CD4-positive, CD25-positive, alpha-beta regulatory T cell (primary cell): ENCODE measurements around the gene PDP2. TPM values are rescaled to one million over a fixed set of nuclear protein-coding genes. Genes with fewer than 3 reads are reported as not detected.
A peak's percentile ranks its signal among the peaks of the same experiment; 100 is the strongest.
"Not testable (repeated sequence)": the region's sequence is repeated elsewhere in the genome, so short reads cannot be mapped to it uniquely, and the experiment has no call there.

Experiments
- ATAC-seq, 2 donors: fragments of 150-1000 bp; cut with Tn5 transposase; one replicate each; pipeline ENCODE4 v1.10.0; 2021; ENCODE audit warnings: low read depth in 2 of 2, moderate number of reproducible peaks in 2 of 2, moderate library complexity in 1 of 2
- DNase-seq, 3 donors: peaks; one replicate each; pipeline versions ENCODE4 v3.0.0 to v3.0.0-alpha.2; 2012 to 2022; ENCODE audit warnings: mixed read lengths in 1 of 3
- H3K27ac ChIP-seq: one replicate; pipeline ENCODE4 v1.7.0; 2013; ENCODE audit warnings: mild to moderate bottlenecking, low read length; ENCODE audit not compliant: insufficient read depth, poor library complexity, severe bottlenecking
- H3K27me3 ChIP-seq: one replicate; pipeline ENCODE4 v1.7.0; 2013; ENCODE audit warnings: low read length; ENCODE audit not compliant: control insufficient read depth, insufficient read depth
- H3K36me3 ChIP-seq: one replicate; pipeline ENCODE4 v1.7.0; 2013; ENCODE audit warnings: mild to moderate bottlenecking, low read length, moderate library complexity; ENCODE audit not compliant: control insufficient read depth, insufficient read depth
- H3K4me1 ChIP-seq: 2 replicates; pipeline ENCODE4 v1.7.0; 2013; ENCODE audit warnings: mild to moderate bottlenecking, low read length; ENCODE audit not compliant: insufficient read depth, control insufficient read depth, poor library complexity, severe bottlenecking
- H3K4me3 ChIP-seq: one replicate; pipeline ENCODE4 v1.7.0; 2013; ENCODE audit warnings: low read depth, mild to moderate bottlenecking, low read length, moderate library complexity
- H3K9me3 ChIP-seq, 2 experiments: 1 replicate in 1 of 2; 2 replicates in 1 of 2; pipeline ENCODE4 v1.7.0; 2013; ENCODE audit warnings: low read length in 2 of 2, mild to moderate bottlenecking in 1 of 2, moderate library complexity in 1 of 2; ENCODE audit not compliant: control insufficient read depth in 2 of 2
- H3K27ac Mint-ChIP-seq, 3 donors: one replicate each; pipeline ENCODE4 v1.8.0; 2020 to 2022; ENCODE audit warnings: mild to moderate bottlenecking in 3 of 3, mixed read lengths in 3 of 3, moderate library complexity in 2 of 3
- H3K27me3 Mint-ChIP-seq: one replicate; pipeline ENCODE4 v1.8.0; 2022; ENCODE audit warnings: mild to moderate bottlenecking, mixed read lengths
- H3K36me3 Mint-ChIP-seq: one replicate; pipeline ENCODE4 v1.8.0; 2020; ENCODE audit warnings: mixed read lengths
- H3K4me1 Mint-ChIP-seq, 4 donors: one replicate each; pipeline ENCODE4 v1.8.0; 2020 to 2022; ENCODE audit warnings: mixed read lengths in 4 of 4, mild to moderate bottlenecking in 1 of 4
- H3K4me3 Mint-ChIP-seq, 4 donors: one replicate each; pipeline ENCODE4 v1.8.0; 2020 to 2022; ENCODE audit warnings: mild to moderate bottlenecking in 4 of 4, mixed read lengths in 4 of 4, moderate library complexity in 3 of 4
- H3K9me3 Mint-ChIP-seq, 7 donors: one replicate each; pipeline ENCODE4 v1.8.0; 2020 to 2022; ENCODE audit warnings: mixed read lengths in 7 of 7, mild to moderate bottlenecking in 3 of 7, moderate library complexity in 2 of 7
- polyA plus RNA-seq, 4 donors: library from polyadenylated mRNA; unstranded; fragments of 300-500 nt; fragmentation: Illumina TruSeq; gene quantifications; one replicate each; pipeline ENCODE4 v1.2.3, GENCODE V29; 2021
- total RNA-seq: library from RNA; stranded (reverse); gene quantifications from one replicate; pipeline ENCODE4 v1.2.3, GENCODE V29; 2022

PDP2 gene
- total and polyA plus RNA-seq, 5 donors from 2014 or later: 0.07 to 7.1 (median 1.9) TPM

DNA sequence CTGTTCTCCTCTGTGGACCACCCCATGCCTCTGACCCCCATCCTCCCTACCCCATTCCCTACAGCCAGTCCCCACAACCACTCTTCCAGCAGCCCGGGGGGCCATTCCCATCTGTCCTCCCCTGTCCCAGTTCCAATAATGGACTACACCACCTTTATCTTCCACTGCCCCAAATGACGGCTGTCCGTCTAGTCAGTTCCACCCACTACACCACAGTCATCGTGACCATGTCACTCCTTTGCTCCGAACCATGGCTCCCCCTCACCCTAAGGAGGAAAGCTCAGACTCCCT is 15.3 kb downstream of the PDP2 start:
- ATAC-seq: no peak
- Histone ChIP-seq H3K4me1 (no peaks in the 10 kb centered on the region), H3K9me3 (no peaks in the 10 kb centered on the region), H3K27ac (no peak overlapping the region), H3K36me3 (no peaks in the 10 kb centered on the region), H3K27me3 (no peaks in the 10 kb centered on the region), H3K4me3 (no peak overlapping the region)
- Mint-ChIP-seq H3K27me3 (no peaks in the 10 kb centered on the region), H3K36me3 (no peaks in the 10 kb centered on the region), H3K4me3 (no peak overlapping the region), H3K9me3 (peaks cover 0 to 1% (median 0%) of the 10 kb centered on the region in 7 donors), H3K27ac (peak overlapping the region in 1 of 3 donors; percentile 64), H3K4me1 (peaks cover 0 to 20% (median 6%) of the 10 kb centered on the region in 4 donors)
- no peak for DNase-seq

DNA sequence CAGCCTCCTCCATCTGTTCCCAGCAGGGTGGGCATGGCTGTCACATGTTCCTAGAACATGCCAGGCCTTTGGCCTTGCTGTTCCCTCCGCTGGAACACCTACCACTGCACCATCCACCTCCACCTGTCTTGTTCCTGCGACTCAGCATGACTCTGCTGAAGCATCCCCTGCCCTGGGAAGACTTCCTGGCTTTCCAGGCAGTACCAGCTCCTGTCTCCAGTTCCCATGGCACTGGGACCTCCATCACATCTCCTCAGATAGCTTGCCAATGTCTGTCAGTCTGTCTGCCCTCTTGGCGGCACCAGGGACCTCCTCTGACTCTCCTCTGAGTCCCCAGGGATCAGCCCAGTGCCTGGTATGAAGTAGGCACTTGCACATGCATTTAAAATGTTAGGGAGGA is 15.7 kb downstream of the PDP2 start:
- H3K9me3 Mint-ChIP-seq: peaks cover 0 to 1% (median 0%) of the 10 kb centered on the region in 7 donors
- DNase-seq (no peak), ATAC-seq (no peak)
- Histone ChIP-seq H3K4me3 (no peak overlapping the region), H3K27ac (no peak overlapping the region), H3K9me3 (no peaks in the 10 kb centered on the region), H3K36me3 (no peaks in the 10 kb centered on the region), H3K4me1 (no peaks in the 10 kb centered on the region), H3K27me3 (no peaks in the 10 kb centered on the region)
- H3K4me1 Mint-ChIP-seq: peaks cover 0 to 20% (median 6%) of the 10 kb centered on the region in 4 donors
- no peaks in the 10 kb centered on the region for H3K36me3 Mint-ChIP-seq
- H3K4me3 Mint-ChIP-seq: no peak overlapping the region
- H3K27me3 Mint-ChIP-seq: no peaks in the 10 kb centered on the region
- H3K27ac Mint-ChIP-seq: peak overlapping the region in 2 of 3 donors; percentile 59 to 64

DNA sequence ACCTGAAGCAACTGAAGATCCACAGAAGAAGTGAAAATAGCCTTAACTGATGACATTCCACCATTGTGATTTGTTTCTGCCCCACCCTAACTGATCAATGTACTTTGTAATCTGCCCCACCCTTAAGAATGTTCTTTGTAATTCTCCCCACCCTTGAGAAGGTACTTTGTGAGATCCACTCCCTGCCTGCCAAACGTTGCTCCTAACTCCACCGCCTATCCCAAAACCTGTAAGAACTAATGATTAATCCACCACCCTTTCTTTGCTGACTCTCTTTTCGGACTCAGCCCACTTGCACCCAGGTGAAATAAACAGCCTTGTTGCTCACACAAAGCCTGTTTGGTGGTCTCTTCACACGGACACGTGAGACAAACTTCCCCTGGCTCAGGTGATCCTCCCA is 16.4 kb downstream of the PDP2 start:
- not testable (repeated sequence) for H3K27ac ChIP-seq, H3K27me3 Mint-ChIP-seq, H3K36me3 ChIP-seq, H3K4me3 ChIP-seq, DNase-seq, H3K27me3 ChIP-seq, H3K4me3 Mint-ChIP-seq, ATAC-seq, H3K9me3 Mint-ChIP-seq, H3K36me3 Mint-ChIP-seq, H3K9me3 ChIP-seq, H3K4me1 ChIP-seq
- Mint-ChIP-seq H3K27ac (peak overlapping the region in 2 of 3 donors; percentile 59 to 64), H3K4me1 (peaks cover 0 to 17% (median 6%) of the 10 kb centered on the region in 4 donors)

DNA sequence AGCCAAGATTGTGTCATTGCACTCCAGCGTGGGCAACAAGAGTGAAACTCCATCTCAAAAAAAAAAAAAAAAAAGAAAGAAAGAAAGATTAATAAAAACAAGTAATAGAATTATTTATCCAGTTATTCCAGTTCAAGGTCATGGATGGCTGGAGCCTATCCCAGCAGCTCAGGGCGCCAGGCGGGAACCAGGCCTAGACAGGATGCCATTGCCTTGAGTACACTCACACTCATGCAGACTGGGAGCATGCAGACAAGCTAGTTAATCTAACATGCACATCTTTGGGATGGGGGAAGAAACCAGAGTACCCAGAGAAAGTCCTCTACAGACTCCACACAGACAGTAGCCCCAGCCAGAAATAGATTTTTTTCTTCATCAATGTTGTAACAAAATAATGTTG is 17.9 kb downstream of the PDP2 start:
- H3K27ac Mint-ChIP-seq: no peak overlapping the region
- H3K4me3 ChIP-seq: no peak overlapping the region
- no peak for ATAC-seq
- H3K36me3 Mint-ChIP-seq: no peaks in the 10 kb centered on the region
- H3K36me3 ChIP-seq: no peaks in the 10 kb centered on the region
- H3K27me3 ChIP-seq: no peaks in the 10 kb centered on the region
- no peak overlapping the region for H3K4me3 Mint-ChIP-seq
- H3K27me3 Mint-ChIP-seq: no peaks in the 10 kb centered on the region
- peaks cover 0 to 1% (median 0%) of the 10 kb centered on the region in 7 donors for H3K9me3 Mint-ChIP-seq
- no peaks in the 10 kb centered on the region for H3K9me3 ChIP-seq
- DNase-seq: no peak
- no peaks in the 10 kb centered on the region for H3K4me1 ChIP-seq
- peaks cover 0 to 10% (median 1%) of the 10 kb centered on the region in 4 donors for H3K4me1 Mint-ChIP-seq
- H3K27ac ChIP-seq: no peak overlapping the region

DNA sequence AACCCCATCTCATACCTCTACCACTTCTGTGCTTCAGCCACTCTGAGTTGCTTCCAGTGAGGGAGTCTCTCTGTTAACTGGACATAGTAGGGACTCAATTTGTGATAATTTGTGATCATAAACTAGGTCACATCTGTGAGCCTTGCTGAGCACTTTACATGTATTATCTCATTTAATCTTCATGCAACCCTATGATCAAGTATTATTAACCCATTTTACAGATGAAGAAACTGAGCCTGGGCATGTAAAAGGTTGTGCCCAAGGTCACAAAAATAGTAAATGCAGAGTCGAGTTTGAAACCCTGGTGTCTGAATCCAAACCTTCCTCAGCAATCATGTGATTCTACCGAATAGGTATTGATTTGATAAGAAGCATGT is 18.6 kb downstream of the PDP2 start:
- Histone ChIP-seq H3K9me3 (no peaks in the 10 kb centered on the region), H3K27me3 (no peaks in the 10 kb centered on the region), H3K4me3 (no peak overlapping the region), H3K4me1 (no peaks in the 10 kb centered on the region), H3K27ac (no peak overlapping the region), H3K36me3 (no peaks in the 10 kb centered on the region)
- Mint-ChIP-seq H3K36me3 (no peaks in the 10 kb centered on the region), H3K27ac (no peak overlapping the region), H3K9me3 (peaks cover 0 to 1% (median 0%) of the 10 kb centered on the region in 7 donors), H3K4me3 (no peak overlapping the region), H3K27me3 (no peaks in the 10 kb centered on the region), H3K4me1 (peaks cover 0 to 9% (median 0%) of the 10 kb centered on the region in 4 donors)
- DNase-seq (no peak), ATAC-seq (no peak)

DNA sequence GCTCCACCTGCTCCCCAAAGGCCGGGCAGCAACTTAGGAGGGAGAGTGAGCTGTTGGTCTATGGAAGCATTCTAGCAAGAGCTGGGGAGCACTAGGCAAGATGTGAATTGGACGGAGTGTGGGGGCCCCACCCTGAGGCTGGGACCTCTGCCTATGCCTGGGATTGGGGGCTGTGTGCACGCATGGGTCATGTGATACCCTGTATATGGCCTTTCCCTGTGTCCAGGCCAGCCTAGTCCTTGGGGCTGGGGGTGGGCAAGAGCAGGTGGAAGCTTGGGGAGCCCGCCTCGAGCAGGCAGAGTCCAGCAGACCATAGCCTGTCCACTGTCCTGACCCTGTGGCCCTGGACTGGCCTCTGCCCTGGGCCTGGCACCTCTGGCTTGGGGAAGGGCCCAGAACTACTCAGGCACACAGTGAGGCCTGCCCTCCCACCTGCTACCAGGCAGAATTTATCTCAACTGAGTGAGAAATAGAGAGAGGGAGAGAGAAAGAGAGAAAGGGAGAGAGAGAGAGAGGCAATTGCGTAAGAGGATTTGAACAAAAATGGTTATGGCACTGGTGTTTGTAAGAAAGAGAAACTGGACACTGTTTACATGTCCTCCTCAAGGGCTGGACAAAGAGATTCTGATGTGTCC is 19.1 kb downstream of the PDP2 start:
- ATAC-seq (no peak), DNase-seq (no peak)
- H3K4me3 Mint-ChIP-seq: no peak overlapping the region
- Histone ChIP-seq H3K9me3 (no peaks in the 10 kb centered on the region), H3K27ac (no peak overlapping the region), H3K4me1 (no peaks in the 10 kb centered on the region), H3K27me3 (no peaks in the 10 kb centered on the region), H3K36me3 (no peaks in the 10 kb centered on the region), H3K4me3 (no peak overlapping the region)
- H3K27me3 Mint-ChIP-seq: no peaks in the 10 kb centered on the region
- H3K36me3 Mint-ChIP-seq: no peaks in the 10 kb centered on the region
- peaks cover 0 to 1% (median 0%) of the 10 kb centered on the region in 7 donors for H3K9me3 Mint-ChIP-seq
- peaks cover 0 to 8% (median 0%) of the 10 kb centered on the region in 4 donors for H3K4me1 Mint-ChIP-seq
- peak overlapping the region in 1 of 3 donors; percentile 43 for H3K27ac Mint-ChIP-seq

DNA sequence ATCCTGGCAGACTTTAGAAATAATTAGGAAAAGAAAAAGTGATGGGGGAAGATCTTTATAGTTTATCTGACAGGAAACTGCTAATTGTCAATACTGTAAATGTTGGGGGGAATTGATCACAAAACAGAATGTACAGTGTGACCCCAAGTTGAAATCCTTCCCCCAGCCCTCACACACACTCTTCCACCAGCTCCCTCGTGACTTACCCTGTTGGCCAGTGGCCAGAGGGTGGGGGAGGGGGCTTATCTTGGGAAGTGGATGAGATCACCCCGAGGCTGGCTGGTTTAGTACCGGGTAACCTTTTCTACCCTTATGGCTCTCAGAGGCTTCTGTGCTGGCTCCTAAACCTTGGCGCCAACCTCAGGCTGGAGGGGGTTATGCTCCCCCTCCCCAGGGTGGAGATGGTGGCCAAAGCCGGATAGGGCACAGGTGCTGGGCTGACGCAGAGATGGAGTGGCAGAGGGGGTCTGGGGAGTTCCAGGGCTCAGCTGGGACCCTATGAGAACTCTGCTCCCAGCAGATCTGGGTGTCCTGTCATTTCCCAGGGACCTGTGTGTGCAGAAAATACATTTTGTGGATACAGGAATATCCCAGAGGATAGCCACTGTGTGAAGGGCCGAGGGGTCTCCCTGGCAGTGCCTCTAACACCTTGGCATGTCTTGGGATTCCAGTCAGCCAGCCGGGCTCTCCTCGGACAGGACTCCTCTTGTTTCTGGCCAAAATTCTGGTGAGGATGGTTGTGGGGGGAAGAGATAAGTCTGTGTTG is 19.8 kb downstream of the PDP2 start:
- no peak overlapping the region for H3K4me3 ChIP-seq
- no peak overlapping the region for H3K27ac ChIP-seq
- H3K9me3 ChIP-seq: no peaks in the 10 kb centered on the region
- H3K36me3 Mint-ChIP-seq: no peaks in the 10 kb centered on the region
- ATAC-seq (no peak), DNase-seq (no peak)
- H3K4me3 Mint-ChIP-seq: no peak overlapping the region
- peaks cover 0 to 2% (median 0%) of the 10 kb centered on the region in 4 donors for H3K4me1 Mint-ChIP-seq
- H3K9me3 Mint-ChIP-seq: peaks cover 0 to 1% (median 0%) of the 10 kb centered on the region in 7 donors
- H3K27me3 ChIP-seq: no peaks in the 10 kb centered on the region
- H3K36me3 ChIP-seq: no peaks in the 10 kb centered on the region
- peak overlapping the region in 1 of 3 donors; percentile 43 for H3K27ac Mint-ChIP-seq
- no peaks in the 10 kb centered on the region for H3K27me3 Mint-ChIP-seq
- no peaks in the 10 kb centered on the region for H3K4me1 ChIP-seq
